Kidney (tissue), 14 donors: ENCODE results near the gene NKTR. TPM values are rescaled to one million over a fixed set of nuclear protein-coding genes. Genes with fewer than 3 reads are reported as not detected.
A peak's percentile ranks its signal among the peaks of the same experiment; 100 is the strongest.

Experiments used
- DNase-seq, 5 donors: peaks; one replicate each; pipeline ENCODE4 v3.0.0-alpha.2; 2013 to 2020
- FAIRE-seq: peaks from 2 replicates; lab custom pipeline; 2012; peaks lifted over from hg19 to GRCh38; lab: Jason Lieb, UNC
- H3K27ac ChIP-seq, 2 donors: one replicate each; pipeline ENCODE4 v1.7.0; 2013; ENCODE audit warnings: low read depth in 2 of 2, low read length in 2 of 2, inconsistent platforms in 1 of 2
- H3K27me3 ChIP-seq: one replicate; pipeline ENCODE4 v1.7.1; 2013; ENCODE audit warnings: low read length, inconsistent platforms; ENCODE audit not compliant: control insufficient read depth, insufficient read depth
- H3K36me3 ChIP-seq, 3 donors: one replicate each; pipeline versions ENCODE4 v1.7.0 to v1.7.1; 2013; ENCODE audit warnings: low read length in 3 of 3, control low read depth in 1 of 3, inconsistent platforms in 1 of 3; ENCODE audit not compliant: insufficient read depth in 3 of 3, control insufficient read depth in 2 of 3
- H3K4me1 ChIP-seq, 3 donors: one replicate each; pipeline versions ENCODE4 v1.7.0 to v1.7.1; 2013; ENCODE audit warnings: low read length in 3 of 3, inconsistent platforms in 1 of 3, low read depth in 1 of 3; ENCODE audit not compliant: control insufficient read depth in 2 of 3, insufficient read depth in 2 of 3
- H3K4me3 ChIP-seq, 3 donors: one replicate each; pipeline versions ENCODE4 v1.7.0 to v1.8.1; 2013; ENCODE audit warnings: low read length in 3 of 3, control low read depth in 1 of 3, inconsistent platforms in 1 of 3
- H3K9ac ChIP-seq, 3 donors: one replicate each; pipeline versions ENCODE4 v1.7.0 to v1.7.1; 2013; ENCODE audit warnings: low read length in 3 of 3, control low read depth in 1 of 3, inconsistent platforms in 1 of 3
- H3K9me3 ChIP-seq, 3 donors: one replicate each; pipeline versions ENCODE4 v1.7.0 to v1.7.1; 2013; ENCODE audit warnings: low read length in 3 of 3, control low read depth in 1 of 3, inconsistent platforms in 1 of 3; ENCODE audit not compliant: control insufficient read depth in 2 of 3, insufficient read depth in 1 of 3
- CTCF ChIP-seq: IDR thresholded peaks from 3 replicates; pipeline ENCODE4 v1.5.1; 2012; ENCODE audit warnings: mild to moderate bottlenecking, moderate library complexity, borderline replicate concordance; ENCODE audit not compliant: insufficient read depth; ENCODE audit errors: extremely low read depth
- intact Hi-C: fragments of 100-400 bp; cut with DNase I; formaldehyde crosslinking; loops from one replicate; pipeline ENCODE4 v1.11.1; 2022
- polyA plus RNA-seq: library from polyadenylated mRNA; stranded (reverse); fragments of 350-450 nt; fragmentation: Illumina TruSeq; extraction: RNeasy Lipid Tissue Mini Kit (QIAGEN cat#74804); gene quantifications from one replicate; pipeline ENCODE4 v1.2.3, GENCODE V29; 2014; ENCODE audit warnings: low read depth, low replicate concordance; ENCODE audit not compliant: insufficient read depth
- total RNA-seq: library from RNA; stranded (reverse); fragmentation: NEBNext Ultra II Directional; extraction: Animal tissue kit (Norgen Biotek cat#: 25700); gene quantifications from one replicate; pipeline ENCODE4 v1.2.1, GENCODE V29; 2021
- donor health status: control.
- donor health status: control.
- donor health status: control.
- donor health status: control.
- donor health status: control.
- donor health status: DM: yes; HTN: yes; CAD: no.
- donor health status: Normal renal cell carcinoma (clear cell type).

Gene NKTR
- total and polyA plus RNA-seq, 2 donors from 2014 or later = 9.2 to 81.1 TPM

- Histone ChIP-seq H3K4me3 (peak overlapping the region; percentile 21 to 61 (median 58)), H3K9ac (peak overlapping the region in 2 of 3 donors; percentile 64 to 73), H3K27me3 (no peaks in the 10 kb centered on the region), H3K4me1 (peaks cover 0 to 23% (median 10%) of the 10 kb centered on the region in 3 donors), H3K27ac (peak overlapping the region; percentile 63 to 74), H3K9me3 (no peaks in the 10 kb centered on the region), H3K36me3 (no peaks in the 10 kb centered on the region)
- TF ChIP-seq CTCF = no peak
- intact Hi-C loops = no loop called here
- DNase-seq (peak; percentile 81 to 90 (median 85)), FAIRE-seq (no peak)
Observed at GRCh38 chr3:42654331-42655201, 54.1 kb downstream of the NKTR start.

GRCh38 chr3:42655331-42655888 lies 54.9 kb downstream of the NKTR start:
- FAIRE-seq (no peak), DNase-seq (peak in 3 of 5 donors; percentile 30 to 74 (median 71))
- Histone ChIP-seq H3K9me3 (no peaks in the 10 kb centered on the region), H3K4me3 (peak overlapping the region in 2 of 3 donors; percentile 21 to 59), H3K27ac (peak overlapping the region in 1 of 2 donors; percentile 74), H3K36me3 (no peaks in the 10 kb centered on the region), H3K9ac (peak overlapping the region in 1 of 3 donors; percentile 73), H3K27me3 (no peaks in the 10 kb centered on the region), H3K4me1 (peaks cover 0 to 23% (median 10%) of the 10 kb centered on the region in 3 donors)
- intact Hi-C loops = no loop called here
- TF ChIP-seq CTCF = no peak

GRCh38 chr3:42655980-42656679 lies 55.6 kb downstream of the NKTR start:
- H3K4me1 ChIP-seq = peaks cover 0 to 23% (median 10%) of the 10 kb centered on the region in 3 donors
- FAIRE-seq = no peak
- H3K36me3 ChIP-seq = no peaks in the 10 kb centered on the region
- TF ChIP-seq CTCF = no peak
- no peaks in the 10 kb centered on the region for H3K27me3 ChIP-seq
- no peak overlapping the region for H3K9ac ChIP-seq
- no peak overlapping the region for H3K27ac ChIP-seq
- DNase-seq = peak in 1 of 5 donors; percentile 61
- H3K4me3 ChIP-seq = no peak overlapping the region
- intact Hi-C loops = no loop called here
- no peaks in the 10 kb centered on the region for H3K9me3 ChIP-seq
